Posterior cingulate gyrus (tissue), 11 donors: ENCODE measurements around the gene KRT72.

Experiments used
- DNase-seq, 10 donors: peaks; one replicate each; pipeline versions ENCODE4 v3.0.0 to v3.0.0-alpha.2; 2020 to 2021; ENCODE audit warnings: mixed read lengths in 3 of 10
- intact Hi-C: fragments of 100-400 bp; cut with DNase I; formaldehyde crosslinking; loops from one replicate; pipeline ENCODE4 v1.15.1; 2023

Gene KRT72

DNA sequence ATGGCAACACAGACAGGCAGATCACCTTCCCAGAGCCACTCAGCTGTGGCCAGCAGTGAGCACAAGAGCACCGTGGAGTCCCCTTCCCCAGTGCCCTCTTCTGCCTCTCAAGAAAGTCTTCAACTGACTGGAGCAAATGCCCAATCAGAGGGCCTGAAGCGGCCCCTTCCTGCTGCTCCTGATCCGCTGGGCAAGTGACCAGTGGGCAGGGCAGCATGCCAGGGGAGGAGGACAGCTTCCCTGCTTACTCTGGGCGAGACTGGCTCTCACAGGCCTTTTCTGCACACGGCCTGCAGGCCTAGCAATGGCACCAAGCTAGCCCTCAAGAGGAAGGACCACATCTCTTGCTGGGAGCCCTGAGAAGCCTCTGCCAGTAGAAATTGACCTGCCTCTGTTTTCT is 49.2 kb downstream of the KRT72 start:
- intact Hi-C loops: no loop called here
- DNase-seq: peak in 4 of 10 donors; percentile 30 to 89 (median 49)

DNA sequence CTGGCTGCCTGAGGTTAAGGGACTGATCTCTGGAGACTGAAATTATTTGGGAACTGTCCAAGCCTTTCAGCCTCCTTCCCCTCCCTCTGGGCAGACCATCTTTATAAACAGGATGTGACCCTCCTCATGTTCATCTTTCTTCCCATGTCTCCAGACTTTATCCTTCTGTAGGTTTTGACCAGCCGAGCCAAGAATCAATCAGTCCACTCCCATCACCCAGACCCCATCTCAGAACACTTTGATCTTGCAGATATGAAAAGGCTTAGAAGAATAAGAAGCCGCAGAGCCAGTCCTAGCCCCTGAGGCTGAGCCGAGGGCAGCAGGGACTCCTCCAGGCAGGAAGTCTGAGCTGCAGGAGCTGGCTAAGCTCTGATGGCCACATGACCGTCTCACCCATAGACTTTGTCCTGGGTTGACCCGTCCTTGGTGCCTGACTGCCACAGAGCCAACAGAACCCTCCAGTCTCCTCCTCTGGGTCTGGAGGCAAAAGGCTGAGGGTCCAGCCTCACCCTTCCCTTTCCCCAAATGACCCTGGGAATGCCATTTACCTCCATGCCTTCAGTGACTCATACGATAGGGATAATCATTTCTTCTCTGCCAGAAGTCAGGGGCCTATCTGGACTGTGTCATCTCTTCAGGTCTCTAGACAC is 49.9 kb downstream of the KRT72 start:
- DNase-seq: peak in 1 of 10 donors; percentile 43
- intact Hi-C loops: no loop called here

DNA sequence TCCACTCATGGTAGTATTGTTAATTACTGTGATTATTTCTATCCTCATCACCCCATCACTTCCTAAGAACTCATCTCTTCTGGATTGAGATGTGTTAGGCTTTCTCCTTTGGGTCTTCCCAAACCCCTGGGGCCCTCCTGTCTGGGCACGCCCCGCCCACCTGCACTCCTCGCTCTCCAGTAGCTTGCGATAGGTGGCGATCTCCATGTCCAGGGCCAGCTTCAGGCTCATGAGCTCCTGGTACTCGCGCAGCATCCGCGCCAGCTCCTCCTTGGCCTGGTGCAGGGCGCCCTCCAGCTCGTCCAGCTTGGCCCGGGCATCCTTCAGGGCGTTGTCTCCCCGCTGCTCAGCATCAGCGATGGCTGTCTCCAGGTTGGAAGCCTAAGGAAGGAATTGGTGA is 55.1 kb downstream of the KRT72 start:
- peak in 1 of 10 donors; percentile 68 for DNase-seq
- intact Hi-C loops: no loop called here

DNA sequence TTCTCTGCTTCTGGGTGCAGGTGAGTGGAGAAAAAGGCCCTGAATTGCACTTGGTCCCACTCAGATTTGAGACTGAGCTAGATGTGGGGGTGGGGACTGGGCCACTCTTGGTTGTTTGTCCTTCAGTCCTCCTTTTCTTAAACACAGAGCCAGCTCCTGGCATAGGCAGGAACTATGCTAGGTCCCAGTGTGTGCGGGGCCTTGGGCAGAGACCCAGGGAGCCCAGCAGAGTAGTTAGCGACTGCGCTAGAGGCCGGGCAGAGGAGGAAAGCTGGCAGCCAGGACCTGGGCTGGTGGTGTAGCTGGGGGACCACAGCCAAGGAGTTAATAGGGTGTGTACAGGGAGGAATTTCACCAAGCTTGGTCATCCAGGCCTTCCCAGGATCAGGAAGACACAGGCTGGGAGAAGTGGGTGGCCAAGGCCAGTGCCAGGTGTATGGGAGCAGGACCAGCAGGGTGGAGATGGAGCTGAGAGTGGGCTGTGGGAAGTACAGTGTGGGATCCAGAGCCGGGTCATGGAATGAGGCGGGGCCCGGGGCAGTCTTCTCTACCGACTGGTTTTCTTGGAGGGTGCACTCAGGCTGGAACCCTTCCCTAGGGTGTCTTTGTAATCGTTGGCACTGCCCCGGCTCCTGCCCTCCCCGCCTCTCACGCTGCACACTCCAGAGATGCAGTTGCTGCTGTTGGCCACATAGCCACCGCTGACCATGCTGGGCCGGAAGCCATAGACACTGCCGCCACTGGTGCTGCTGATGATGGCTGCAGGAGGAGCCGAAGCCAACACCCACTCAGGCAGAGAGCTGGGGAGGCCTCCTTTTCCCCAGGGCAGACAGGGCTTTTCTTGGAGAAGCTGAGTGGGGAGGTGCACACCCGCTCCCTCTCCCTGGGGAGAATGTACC is 57.0 kb downstream of the KRT72 start:
- intact Hi-C loops: no loop called here
- DNase-seq: peak in 5 of 10 donors; percentile 29 to 93 (median 45)

DNA sequence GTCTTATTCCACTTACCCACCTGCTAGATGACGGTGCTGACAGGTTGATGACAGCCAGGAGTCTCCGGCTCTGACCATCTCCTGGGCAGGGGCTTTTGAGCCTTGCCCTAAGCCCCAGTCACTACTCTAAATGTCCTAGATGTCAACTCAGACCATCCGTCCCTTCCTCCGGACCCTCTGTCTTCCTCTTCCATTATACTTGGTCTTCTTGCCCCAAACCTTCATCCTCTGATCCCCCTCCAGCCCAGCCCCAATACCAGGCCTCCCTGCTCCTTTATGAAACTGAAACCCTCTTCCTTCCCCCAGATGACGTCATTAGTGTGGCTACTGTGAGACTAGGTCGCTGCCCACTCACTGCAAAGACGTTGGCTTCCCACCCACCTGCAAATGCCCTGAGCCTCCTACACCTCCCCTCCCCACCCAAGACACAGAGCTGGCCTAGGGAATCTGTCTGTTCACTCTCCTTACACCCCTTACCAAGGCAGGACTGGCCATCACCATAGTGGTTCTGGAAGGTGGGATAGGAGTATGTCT is 58.4 kb downstream of the KRT72 start:
- intact Hi-C loops: no loop called here
- DNase-seq: peak in 1 of 10 donors; percentile 22

DNA sequence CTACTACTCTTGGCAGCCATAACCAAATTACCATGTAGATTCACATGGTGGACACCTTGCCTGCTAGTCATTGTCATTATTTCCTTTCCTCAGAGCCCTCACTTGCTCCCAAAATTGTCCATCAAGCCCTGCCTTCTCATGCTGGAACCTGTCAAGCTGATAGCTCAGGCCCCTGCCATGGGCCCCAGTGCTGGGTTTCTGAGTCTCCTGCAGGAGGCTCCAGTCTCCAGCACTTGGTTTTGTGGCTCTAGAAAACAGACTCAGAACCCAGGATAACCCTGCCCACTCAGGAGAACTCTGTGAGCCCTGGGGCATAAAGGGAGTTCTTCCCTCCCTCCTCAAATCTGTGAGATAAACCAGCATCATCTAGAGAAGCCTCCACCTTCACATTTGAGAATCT is 59.1 kb downstream of the KRT72 start:
- DNase-seq: peak in 1 of 10 donors; percentile 18
- intact Hi-C loops: no loop called here

- no peak for DNase-seq
- intact Hi-C loops: no loop called here
Measured at GRCh38 chr12:52541709-52542108, 59.6 kb downstream of the KRT72 start.

DNA sequence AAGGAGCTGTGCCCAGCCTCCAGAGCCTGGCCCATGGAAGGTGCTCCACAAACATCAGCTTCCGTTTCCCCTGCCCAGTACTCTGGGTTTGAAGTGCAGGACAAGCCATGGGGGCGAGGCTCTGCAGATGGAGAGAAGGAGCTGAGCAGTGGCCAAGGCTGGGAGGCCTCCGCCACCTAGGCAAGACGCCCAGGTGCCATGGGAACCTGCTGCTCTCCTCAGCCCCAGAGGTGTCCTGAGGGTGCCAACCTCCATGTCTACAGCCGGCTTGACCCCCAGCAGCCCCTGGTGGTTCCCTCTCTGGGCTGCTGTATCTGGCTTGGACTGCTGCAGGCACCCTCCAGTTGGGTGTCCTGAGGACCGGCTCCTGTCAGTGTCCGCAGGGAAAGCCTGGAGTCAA is 60.7 kb downstream of the KRT72 start:
- intact Hi-C loops: no loop called here
- DNase-seq: no peak

DNA sequence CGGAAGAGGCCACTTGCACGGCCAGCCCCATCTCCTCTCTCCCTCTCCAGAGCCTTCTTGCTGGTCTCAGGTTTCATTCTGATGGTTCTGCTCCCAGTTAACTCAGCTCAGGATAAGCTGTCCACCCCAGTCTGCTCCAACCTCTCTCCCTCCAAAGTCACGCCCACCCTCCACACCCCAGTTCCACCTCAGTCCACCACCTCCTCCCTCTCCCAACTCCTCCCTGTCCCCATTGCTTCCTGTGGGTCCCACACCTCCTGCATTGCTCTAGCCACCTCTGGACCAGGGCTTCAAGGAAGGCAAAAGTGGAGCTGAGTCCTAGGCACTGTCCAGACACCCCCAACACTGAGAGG is 61.5 kb downstream of the KRT72 start:
- no peak for DNase-seq
- intact Hi-C loops: no loop called here

DNA sequence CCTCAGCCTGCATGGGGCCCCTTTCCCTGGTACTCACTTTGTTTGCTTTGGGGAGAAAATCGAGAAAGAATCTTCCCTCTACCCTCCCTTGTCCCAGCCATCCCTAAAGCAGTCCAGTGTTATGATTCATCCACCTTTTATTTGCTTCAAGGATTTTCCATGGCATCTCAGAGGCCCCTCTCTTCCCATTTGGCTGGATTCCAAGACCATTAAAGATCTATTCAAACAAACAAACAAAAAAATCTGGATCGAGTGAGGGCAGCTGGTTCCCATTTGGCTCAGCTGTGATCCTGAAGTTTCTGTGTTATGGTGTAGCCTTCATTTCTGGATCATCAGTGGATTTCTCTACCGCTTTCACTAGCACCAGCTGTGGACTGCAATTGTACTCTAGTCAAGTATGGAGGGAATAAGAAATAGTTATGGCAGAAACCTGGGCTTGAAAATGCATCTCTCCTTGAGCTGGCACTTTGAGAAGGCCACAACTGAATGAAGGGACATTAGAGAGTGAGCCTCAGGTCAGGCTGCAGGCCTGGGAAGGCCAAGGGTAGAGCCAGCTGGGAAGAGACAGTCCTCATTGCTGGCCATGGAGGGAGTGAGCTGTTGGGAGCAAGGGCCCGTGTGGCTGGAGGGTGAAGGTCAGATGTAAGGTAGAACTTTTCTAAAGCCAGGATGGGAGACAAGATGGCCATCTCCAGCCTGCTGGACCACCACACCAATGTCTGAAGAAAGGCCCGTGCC is 62.0 kb downstream of the KRT72 start:
- DNase-seq: no peak
- intact Hi-C loops: no loop called here

DNA sequence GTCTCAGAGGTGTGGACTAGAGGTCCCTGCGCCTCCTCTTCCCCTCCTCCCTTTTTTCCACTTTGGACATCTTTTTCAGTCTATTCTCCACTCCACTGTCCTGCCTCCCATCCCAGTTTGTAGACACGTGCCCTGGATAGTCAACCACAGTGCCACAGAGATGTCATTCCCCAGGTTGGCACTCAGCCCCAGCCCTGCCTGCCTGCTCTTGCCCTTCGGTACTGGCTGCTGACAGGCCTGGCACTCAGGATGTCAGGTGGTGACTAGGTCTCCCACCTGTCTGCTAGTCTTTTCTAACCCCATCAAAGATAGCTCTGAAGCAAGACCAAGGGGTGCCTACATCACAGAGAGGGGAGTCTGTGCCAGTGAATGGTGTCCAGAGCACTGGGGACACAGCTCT is 64.2 kb downstream of the KRT72 start:
- DNase-seq: peak in 1 of 10 donors; percentile 62
- intact Hi-C loops: no loop called here
